NCI-H748 (cell line): Measurements from ENCODE around the gene CARD19.

Experiments
- DNase-seq: peaks from one replicate; lab custom pipeline; 2025; ENCODE audit not compliant: unreplicated experiment; lab: John Stamatoyannopoulos, UW

The CARD19 gene

DNA sequence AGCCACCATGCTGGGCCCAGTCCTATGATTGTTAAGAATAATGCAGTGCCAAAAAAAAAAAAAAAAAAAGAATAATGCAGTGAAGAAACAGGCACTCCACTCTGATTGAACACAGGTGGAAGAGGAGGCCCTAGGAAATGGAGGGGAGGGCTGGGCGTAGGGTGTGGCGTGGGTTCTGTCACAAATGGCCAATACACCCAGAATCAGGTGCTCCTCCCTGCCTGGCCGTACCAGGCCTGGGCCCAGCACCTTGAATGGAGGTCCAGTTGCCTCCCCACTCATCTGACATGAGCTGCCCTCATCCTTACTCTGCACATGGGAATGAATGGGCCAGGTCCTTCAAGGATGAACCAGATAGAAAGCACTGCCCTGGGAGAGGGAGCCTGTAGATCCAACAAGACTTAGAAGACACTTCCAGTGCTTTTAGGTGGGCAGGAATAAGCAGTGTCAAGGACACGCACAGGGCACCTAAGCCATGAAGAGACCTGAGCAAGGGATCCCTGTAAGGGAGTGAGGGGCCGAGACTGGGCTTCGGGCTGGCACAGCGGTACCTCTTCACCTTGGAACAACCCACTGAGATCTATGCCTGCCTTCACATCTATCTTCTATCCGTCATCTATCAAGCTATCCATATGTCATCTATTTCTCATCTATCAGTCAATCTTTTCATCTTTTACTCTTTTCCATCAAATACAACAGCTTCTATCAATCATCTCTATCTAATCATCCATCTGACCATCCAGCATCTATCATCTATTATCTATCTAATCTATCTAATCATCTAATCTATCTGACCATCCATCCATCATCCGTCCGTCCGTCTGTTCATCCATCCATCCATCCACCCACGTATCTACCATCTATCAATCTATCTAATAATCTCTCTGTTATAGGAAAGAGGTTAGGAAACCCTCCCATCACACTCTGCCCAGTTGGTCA is 22.2 kb downstream of the CARD19 start:
- no peak for DNase-seq

GRCh38 chr9:93118863-93119702 is 23.1 kb downstream of the CARD19 start:
- DNase-seq: no peak

DNA sequence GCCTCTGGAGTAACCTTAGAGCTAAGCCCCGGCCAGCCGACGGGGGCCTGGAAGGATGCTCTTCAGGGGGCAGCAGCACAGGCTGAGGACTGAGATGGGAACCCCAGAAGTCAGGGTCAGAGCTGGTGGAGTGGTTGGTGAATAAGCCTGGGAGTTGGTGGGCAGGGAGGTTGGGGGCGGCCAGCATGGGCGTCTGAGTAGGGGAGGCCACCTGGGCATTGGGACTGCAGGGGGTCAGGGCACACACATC is 23.6 kb downstream of the CARD19 start:
- DNase-seq: no peak

DNA sequence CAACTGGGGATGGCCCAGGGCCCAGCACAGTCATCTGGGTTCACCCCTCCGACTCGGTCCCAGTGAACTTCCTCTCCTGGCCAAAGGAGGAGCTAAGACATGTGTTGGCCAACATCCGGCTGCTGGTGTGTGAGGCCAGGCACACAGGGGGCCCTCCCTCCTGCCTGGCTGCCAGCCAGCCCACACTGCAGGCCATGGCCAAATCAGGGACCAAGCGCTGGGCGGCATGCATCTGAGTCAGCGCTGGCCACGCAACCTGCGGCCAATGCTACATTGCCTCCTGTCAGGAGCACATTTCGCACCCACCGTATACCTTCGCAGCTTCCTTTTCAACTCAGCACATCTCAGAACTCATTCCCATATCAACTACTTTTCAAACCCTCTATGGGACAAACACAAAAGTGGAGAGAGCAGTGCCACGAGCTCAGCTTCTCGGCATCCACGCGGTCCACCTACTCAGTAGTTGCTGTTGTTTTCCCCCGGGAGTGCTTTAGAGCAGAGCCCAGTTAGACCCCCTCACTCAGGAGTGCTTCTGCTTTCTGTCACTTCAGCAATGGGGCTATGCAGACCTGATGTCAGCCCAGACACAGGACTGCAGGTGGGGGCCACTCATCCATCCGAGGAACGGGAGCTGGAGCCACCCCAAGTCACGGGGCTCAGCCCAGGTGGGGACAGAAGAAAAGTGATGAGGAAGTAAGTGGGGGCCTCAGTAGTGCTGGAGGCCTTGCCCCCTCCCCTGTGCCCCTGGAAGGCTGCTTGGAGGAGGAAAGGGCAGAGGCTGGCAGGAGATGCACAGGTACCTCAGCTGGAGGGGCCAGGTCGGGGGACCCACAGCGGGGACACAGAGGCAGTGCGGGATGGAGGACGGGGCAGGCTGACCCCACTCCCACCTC is 24.2 kb downstream of the CARD19 start:
- no peak for DNase-seq

GRCh38 chr9:93120846-93121315 is 24.9 kb downstream of the CARD19 start:
- DNase-seq: no peak

GRCh38 chr9:93121316-93122241 is 25.6 kb downstream of the CARD19 start:
- no peak for DNase-seq

- no peak for DNase-seq
Measured at GRCh38 chr9:93122721-93123221, 26.8 kb downstream of the CARD19 start.

DNA sequence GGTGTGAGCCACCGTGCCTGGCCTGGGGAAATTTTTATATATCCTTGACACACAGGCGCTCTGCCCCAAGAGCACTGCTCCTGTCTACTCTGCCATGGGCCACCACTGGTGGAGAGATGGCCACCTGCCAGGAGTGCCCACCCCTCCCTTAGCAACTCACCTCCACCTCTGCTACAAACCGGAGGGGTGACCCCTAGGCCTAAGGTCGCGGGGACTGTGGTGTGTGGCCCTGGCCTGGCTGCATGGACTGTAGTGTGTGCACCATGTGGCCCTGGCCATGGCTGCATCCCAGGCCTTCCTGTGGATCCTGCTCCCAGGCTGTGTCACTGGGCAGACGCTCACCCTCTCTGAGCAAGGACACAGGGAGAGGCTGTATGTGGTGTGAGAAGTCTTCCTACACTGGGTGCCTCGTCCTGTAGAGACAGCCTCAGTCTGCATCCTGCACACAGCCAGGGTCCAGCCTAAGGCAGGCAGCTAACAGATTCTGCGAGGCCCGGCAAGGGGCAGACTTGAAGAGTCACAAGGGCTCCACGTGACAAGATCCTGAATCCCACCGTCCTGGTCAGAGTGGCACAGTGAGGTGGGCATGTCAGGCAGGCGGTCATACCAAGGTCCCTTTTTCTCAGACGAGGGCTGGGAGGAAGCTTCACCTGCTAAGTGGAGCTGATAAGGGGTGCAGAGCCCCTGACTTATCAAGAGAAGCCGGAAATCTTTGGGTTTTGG is 27.7 kb downstream of the CARD19 start:
- DNase-seq: no peak

- DNase-seq: no peak
Measured at GRCh38 chr9:93124793-93125192, 28.8 kb downstream of the CARD19 start.

- no peak for DNase-seq
Measured at GRCh38 chr9:93125331-93125894, 29.4 kb downstream of the CARD19 start.

- DNase-seq: no peak
Measured at GRCh38 chr9:93126151-93126781, 30.2 kb downstream of the CARD19 start.

- no peak for DNase-seq
Measured at GRCh38 chr9:93126825-93127368, 30.9 kb downstream of the CARD19 start.

DNA sequence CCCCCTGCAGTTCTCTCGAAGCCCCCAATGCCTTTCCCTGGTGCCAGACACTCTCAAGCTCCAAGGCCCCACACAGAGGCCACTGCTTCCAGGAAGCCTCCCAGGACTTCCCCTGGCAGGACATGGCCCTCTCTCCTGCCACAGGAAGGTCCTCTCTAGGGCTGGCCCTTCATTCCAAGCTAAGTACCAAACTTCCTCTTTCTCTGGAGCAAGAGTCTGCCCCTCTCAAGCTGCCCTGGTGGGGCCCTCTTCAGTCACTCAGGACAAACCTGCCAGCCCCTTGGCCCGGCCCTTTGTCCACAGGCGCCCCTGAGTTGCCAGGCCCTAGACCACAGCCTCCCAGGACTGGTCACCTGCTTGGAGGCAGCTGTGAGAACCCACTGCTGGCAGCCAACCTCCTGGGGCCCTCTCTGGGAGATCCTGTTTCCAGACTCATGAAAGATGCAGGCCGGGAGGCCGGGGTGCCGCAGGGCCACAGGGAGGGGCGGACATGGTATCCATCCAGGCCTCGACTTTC is 31.4 kb downstream of the CARD19 start:
- DNase-seq: no peak

DNA sequence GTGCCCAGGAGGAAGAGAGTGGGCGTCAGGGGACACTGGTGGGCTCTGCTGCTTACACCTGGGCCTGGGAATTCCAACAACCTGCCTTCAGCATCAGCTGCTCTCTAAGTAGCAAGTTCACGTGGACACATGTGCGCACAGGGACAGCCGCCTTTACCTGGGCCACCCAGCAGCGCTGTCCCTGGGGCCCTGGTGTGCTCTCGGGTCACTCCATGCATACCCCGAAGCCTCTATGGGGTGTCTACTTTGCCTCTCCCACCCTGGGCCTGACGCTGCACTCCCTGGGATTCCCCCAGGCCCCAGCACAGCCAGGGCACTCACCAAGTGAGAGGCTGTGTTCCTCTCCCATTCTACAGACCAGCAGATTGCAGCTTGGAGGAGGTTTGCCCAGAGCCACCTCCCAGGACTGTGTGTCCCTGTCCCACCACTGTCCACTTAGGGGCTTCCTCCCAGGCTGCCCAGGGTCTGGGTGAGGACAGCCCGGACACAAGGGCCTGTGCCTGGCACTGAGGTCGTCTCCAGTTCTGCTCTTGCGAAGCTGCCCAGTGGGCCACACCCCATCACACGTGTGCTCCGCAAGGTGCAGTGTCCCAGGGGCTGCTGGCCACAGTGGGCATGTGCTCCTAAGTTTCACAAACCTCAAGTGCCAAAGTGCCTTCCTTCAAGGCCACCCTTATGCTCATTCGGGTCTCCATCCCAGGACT is 32.1 kb downstream of the CARD19 start:
- no peak for DNase-seq

- DNase-seq: no peak
Measured at GRCh38 chr9:93128715-93129224, 32.8 kb downstream of the CARD19 start.

DNA sequence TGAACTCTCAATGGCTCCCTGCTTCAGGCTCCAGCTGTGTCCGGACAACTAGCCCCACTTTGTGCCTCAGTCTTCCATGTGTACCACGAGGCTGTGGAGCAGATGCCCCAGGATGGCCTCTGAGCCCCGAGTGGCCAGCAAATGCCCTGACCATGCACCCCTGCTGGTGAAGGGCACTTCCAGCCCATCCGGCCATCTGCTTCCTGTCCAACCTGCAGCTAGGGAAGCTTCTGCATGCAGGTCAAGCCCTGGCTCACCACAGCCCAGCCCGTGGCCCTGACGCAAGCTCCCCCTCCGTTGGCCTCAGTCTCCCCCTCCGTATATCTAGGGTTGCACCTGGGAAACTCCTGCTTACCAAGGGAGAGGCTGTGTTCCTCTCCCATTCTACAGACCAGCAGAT is 33.3 kb downstream of the CARD19 start:
- no peak for DNase-seq
